Right ventricle myocardium inferior (tissue), 1 donor: ENCODE data around the gene ZNF888. TPM values are rescaled to one million over a fixed set of nuclear protein-coding genes. Genes with fewer than 3 reads are reported as not detected.
"Not testable (repeated sequence)": the region's sequence is repeated elsewhere in the genome, so short reads cannot be mapped to it uniquely, and the experiment has no call there.

Source experiments
- ATAC-seq: fragments of 200-7000 bp; cut with Tn5 transposase; one replicate; pipeline ENCODE4 v1.9.1; 2020; ENCODE audit warnings: mild to moderate bottlenecking, moderate library complexity
- DNase-seq: peaks from one replicate; pipeline ENCODE4 v3.0.0; 2021; ENCODE audit errors: missing footprints
- intact Hi-C: fragments of 100-400 bp; cut with DNase I; formaldehyde crosslinking; loops from one replicate; pipeline ENCODE4 v1.11.0; 2022
- long read RNA-seq: library from polyadenylated mRNA; unstranded; transcript quantifications from one replicate; pipeline ENCODE4 v2.0.0, GENCODE V29; 2021
- total RNA-seq: library from RNA; stranded (reverse); fragmentation: NEBNext Ultra II Directional; extraction: Animal tissue kit (Norgen Biotek cat#: 25700); gene quantifications from one replicate; pipeline ENCODE4 v1.2.1, GENCODE V29; 2021
- donor health status: DM: no; HTN: yes; CAD: no; lungs with severe emphysema.

The ZNF888 gene
- 1.3 TPM for total RNA-seq
- long read RNA-seq: 0 reads

- DNase-seq (peak; percentile 95), ATAC-seq (peak; percentile 100)
- intact Hi-C loops: loop anchor here (2.0 kb wide), 1 partner anchor 40 kb away; the partner anchor contains the start of gene ZNF816
Measured at GRCh38 chr19:52922841-52923777, at the start of gene ZNF888. TSS of gene ZNF888 (minus strand) at chr19:52923428. CDS start at chr19:52917873, 5,555 bp downstream.

DNA sequence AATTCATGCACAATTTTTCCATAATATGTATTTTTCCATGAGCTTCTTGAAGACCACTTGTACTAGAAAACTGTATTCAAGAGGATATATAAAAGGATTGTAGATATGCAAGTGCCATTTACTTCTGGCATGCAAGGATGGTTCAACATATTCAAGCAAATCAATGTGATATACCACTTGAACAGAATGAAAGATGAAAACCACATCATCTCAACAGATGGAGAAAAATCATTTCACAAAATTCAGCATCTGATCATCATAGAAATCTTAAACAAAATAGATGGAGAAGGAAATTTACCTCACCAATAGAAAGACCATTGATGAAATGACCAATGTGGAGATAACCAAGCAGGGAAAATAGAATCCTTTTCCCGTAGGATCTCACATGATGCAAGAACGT lies 44.5 kb upstream of the ZNF888 start:
- DNase-seq (no peak), ATAC-seq (no peak)
- intact Hi-C loops: no loop called here

GRCh38 chr19:52963247-52963618 lies 40.0 kb upstream of the ZNF888 start:
- ATAC-seq: peak; percentile 35
- intact Hi-C loops: loop anchor here (2.0 kb wide), 2 partner anchors 30 to 40 kb away; partner anchors contain the start of gene ZNF888
- DNase-seq: no peak

DNA sequence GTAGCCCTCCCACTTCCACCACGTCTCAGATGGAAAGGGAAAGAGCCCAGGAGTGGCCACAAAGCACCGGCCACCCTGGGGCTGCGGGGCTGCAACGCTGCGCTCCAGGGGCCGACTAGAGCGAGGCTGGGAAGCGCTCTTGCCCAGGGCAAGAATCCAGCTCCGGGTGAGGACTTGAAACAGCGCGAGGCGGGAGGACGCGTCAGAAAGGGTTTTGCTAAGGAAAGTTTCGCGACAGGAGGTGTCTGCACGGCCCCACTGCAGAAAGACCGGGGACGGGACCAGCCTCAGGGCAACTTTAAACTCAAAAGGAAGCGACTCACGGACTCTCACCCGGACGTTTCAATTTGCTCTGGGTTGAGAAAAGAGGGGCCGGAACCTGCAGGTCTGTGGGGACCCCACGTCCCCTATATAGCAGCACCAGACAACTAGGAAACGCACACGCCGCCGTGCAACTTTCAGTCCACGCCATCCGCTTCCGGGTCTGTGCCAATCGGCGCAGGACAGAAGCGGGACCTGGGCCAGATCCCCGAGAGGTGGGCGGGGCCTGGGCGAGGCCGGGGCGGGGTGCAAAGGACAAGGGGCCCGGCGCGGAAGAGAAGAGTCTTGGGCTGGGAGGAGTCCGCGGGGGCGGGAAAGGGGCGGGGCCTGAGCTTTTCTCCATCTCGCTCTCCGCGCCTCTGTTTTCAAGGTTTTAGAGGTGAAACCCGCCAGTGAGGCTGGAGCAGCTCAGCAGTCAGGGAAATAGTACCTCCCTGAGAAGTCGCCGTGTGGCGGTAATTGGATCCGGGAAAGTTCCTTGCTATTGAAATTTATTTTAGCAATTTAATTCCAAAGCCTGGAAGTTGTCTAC lies 39.4 kb upstream of the ZNF888 start, which contains the start of gene ZNF816:
TSS of gene ZNF816 (minus strand) at position 488 of the 853 bp plus-strand sequence. CDS start 6,792 bp downstream, outside the sequence.
- ATAC-seq (peak; percentile 100), DNase-seq (peak; percentile 99)
- intact Hi-C loops: loop anchor here (1.0 to 2.0 kb wide), 3 partner anchors 20 to 40 kb away; partner anchors contain the start of gene ZNF888

- intact Hi-C loops: loop anchor here (1.0 to 2.0 kb wide), 3 partner anchors 20 to 39 kb away; partner anchors contain the start of gene ZNF888
- ATAC-seq (no peak), DNase-seq (no peak)
Measured at GRCh38 chr19:52961981-52962380, 38.8 kb upstream of the ZNF888 start.

GRCh38 chr19:52959613-52960295 lies 36.5 kb upstream of the ZNF888 start:
- no peak for ATAC-seq

DNA sequence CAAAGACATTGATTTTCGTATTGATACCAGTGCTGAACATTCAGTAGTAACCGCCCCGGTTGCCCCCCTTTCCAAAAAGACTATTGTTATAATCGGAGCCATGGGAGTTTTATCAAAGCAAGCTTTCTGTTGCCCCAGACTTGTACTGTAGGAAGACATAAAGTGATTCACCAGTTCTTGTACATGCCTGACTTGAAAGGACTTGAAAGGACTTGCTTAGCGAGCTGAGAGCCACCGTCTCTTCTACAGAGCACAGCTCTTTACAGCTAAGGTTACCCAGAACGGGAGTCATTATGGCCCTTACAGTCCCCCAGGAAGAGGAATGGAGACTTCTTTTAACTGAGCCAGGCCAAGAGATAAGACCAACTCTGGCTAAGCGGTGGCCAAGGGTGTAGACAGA lies 34.4 kb upstream of the ZNF888 start:
- intact Hi-C loops: no loop called here
- no peak for DNase-seq
- ATAC-seq: no peak

More at GRCh38 chr19:52959613-52960295, 36.5 kb upstream of the ZNF888 start:
- intact Hi-C loops: no loop called here
- no peak for DNase-seq

DNA sequence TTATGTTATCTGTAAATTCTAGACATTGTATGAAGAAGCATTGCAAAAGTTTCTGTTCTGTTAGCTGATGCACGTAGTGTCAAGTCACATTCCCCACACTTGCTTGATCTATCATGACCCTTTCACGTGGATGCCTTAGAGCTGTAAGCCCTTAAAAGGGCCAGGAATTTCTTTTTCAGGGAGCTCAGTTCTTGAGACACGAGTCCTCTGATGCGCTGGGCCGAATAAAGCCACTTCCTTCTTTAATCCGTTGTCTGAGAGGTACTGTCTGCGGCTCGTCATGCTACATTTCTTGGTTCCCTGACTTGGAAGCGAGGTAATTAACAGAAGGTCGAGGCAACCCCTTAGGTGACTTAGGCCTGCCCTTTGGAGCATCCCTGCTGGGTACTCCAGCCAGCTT lies 33.7 kb upstream of the ZNF888 start:
- intact Hi-C loops: no loop called here
- DNase-seq (no peak), ATAC-seq (no peak)

DNA sequence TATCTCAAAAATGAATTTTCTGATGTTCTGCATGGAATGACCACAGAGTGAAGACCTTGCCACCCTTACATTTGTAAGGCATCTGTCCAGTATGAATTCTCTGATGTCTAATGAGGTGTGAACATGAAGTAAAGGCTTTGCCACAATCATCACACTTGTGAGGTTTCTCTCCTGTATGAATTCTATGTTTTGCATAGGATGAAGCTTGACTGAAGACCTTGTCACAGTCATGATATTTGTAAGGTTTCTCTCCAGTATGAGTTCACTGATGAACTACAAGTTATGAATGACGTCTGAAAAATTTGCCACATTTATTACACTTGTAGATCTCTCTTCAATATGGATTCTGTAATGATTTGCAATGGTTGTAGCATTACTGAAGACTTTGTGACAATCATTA lies 26.2 kb upstream of the ZNF888 start:
- intact Hi-C loops: no loop called here
- ATAC-seq: no peak
- no peak for DNase-seq

GRCh38 chr19:52948025-52948770 lies 25.0 kb upstream of the ZNF888 start:
- ATAC-seq (no peak), DNase-seq (no peak)
- intact Hi-C loops: no loop called here

- DNase-seq (no peak), ATAC-seq (peak; percentile 65)
- intact Hi-C loops: no loop called here
Measured at GRCh38 chr19:52946322-52947310, 23.4 kb upstream of the ZNF888 start.

DNA sequence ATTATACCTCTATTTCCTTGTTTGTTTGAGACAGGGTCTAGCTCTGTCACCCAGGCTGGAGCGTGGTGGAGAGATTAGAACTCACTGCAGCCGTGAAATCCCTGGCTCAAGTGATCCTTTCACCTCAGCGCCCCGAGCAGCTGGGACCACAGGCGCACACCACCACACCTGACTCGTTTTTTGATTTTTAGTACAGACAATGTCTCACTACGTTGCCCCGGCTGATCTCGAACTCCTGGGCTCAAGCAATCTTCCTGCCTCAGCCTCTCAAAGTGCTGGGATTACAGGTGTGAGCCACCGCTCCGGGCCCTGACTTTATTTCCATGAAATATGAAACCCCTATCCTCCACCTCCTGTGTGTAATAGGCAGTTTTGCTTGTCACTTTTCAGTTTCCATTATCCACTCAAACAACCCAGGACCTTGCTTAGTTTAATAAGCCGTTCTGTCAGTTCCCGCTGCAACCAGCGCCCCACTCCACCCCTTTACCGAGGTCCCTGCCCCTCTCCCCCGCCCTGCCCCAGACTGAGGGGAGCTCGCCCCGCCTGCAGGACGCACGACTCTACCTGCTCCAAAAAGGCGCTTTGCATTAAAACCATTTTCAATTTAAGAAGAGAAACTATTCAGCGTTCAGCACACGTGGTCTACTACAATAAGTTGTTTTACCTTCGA lies 22.6 kb upstream of the ZNF888 start:
- DNase-seq: no peak
- intact Hi-C loops: no loop called here
- no peak for ATAC-seq

- DNase-seq, ATAC-seq, intact Hi-C loops: not testable (repeated sequence)
Measured at GRCh38 chr19:52944703-52945493, 21.7 kb upstream of the ZNF888 start.

GRCh38 chr19:52943884-52944643 lies 20.8 kb upstream of the ZNF888 start:
- no peak for ATAC-seq
- intact Hi-C loops: no loop called here

More at GRCh38 chr19:52943884-52944643, 20.8 kb upstream of the ZNF888 start:
- no peak for DNase-seq
